D721Med (cell line): Measurements from ENCODE around the gene CASTOR1.

ENCODE experiments used
- DNase-seq: peaks from one replicate; pipeline ENCODE4 v3.0.0; 2011; ENCODE audit warnings: low spot score; ENCODE audit not compliant: insufficient read length
- FAIRE-seq: peaks from 2 replicates; lab custom pipeline; 2011; peaks lifted over from hg19 to GRCh38; lab: Jason Lieb, UNC
- CTCF ChIP-seq: IDR thresholded peaks from 2 replicates; pipeline ENCODE4 v1.5.1; 2012; ENCODE audit warnings: mild to moderate bottlenecking, control low read depth; ENCODE audit not compliant: insufficient read depth; ENCODE audit errors: missing control alignments

The CASTOR1 gene

GRCh38 chr22:30310881-30311771 lies 21.8 kb upstream of the CASTOR1 start:
- no peak for DNase-seq
- FAIRE-seq, result no peak
- no peak for TF ChIP-seq CTCF

- FAIRE-seq (no peak), DNase-seq (no peak)
- TF ChIP-seq CTCF, result no peak
Observed at GRCh38 chr22:30309951-30310741, 20.8 kb upstream of the CASTOR1 start.

GRCh38 chr22:30308518-30309230 lies 19.4 kb upstream of the CASTOR1 start:
- TF ChIP-seq CTCF, result no peak
- DNase-seq (no peak), FAIRE-seq (no peak)

- TF ChIP-seq CTCF, result no peak
- DNase-seq (no peak), FAIRE-seq (no peak)
Observed at GRCh38 chr22:30308093-30308492, 18.8 kb upstream of the CASTOR1 start.

- TF ChIP-seq CTCF, result no peak
- no peak for FAIRE-seq
- DNase-seq, result no peak
Observed at GRCh38 chr22:30307041-30307574, 17.8 kb upstream of the CASTOR1 start.

- TF ChIP-seq CTCF, result no peak
- FAIRE-seq (no peak), DNase-seq (no peak)
Observed at GRCh38 chr22:30306627-30307011, 17.3 kb upstream of the CASTOR1 start.
